CD4-positive, CD25-positive, alpha-beta regulatory T cell (primary cell): ENCODE results near the gene TEKT3. TPM values are rescaled to one million over a fixed set of nuclear protein-coding genes. Genes with fewer than 3 reads are reported as not detected.

Experiments used
- ATAC-seq, 2 donors: fragments of 150-1000 bp; cut with Tn5 transposase; one replicate each; pipeline ENCODE4 v1.10.0; 2021; ENCODE audit warnings: low read depth in 2 of 2, moderate number of reproducible peaks in 2 of 2, moderate library complexity in 1 of 2
- DNase-seq, 3 donors: peaks; one replicate each; pipeline versions ENCODE4 v3.0.0 to v3.0.0-alpha.2; 2012 to 2022; ENCODE audit warnings: mixed read lengths in 1 of 3
- H3K27ac ChIP-seq: one replicate; pipeline ENCODE4 v1.7.0; 2013; ENCODE audit warnings: mild to moderate bottlenecking, low read length; ENCODE audit not compliant: insufficient read depth, poor library complexity, severe bottlenecking
- H3K27me3 ChIP-seq: one replicate; pipeline ENCODE4 v1.7.0; 2013; ENCODE audit warnings: low read length; ENCODE audit not compliant: control insufficient read depth, insufficient read depth
- H3K36me3 ChIP-seq: one replicate; pipeline ENCODE4 v1.7.0; 2013; ENCODE audit warnings: mild to moderate bottlenecking, low read length, moderate library complexity; ENCODE audit not compliant: control insufficient read depth, insufficient read depth
- H3K4me1 ChIP-seq: 2 replicates; pipeline ENCODE4 v1.7.0; 2013; ENCODE audit warnings: mild to moderate bottlenecking, low read length; ENCODE audit not compliant: insufficient read depth, control insufficient read depth, poor library complexity, severe bottlenecking
- H3K4me3 ChIP-seq: one replicate; pipeline ENCODE4 v1.7.0; 2013; ENCODE audit warnings: low read depth, mild to moderate bottlenecking, low read length, moderate library complexity
- H3K9me3 ChIP-seq, 2 experiments: 1 replicate in 1 of 2; 2 replicates in 1 of 2; pipeline ENCODE4 v1.7.0; 2013; ENCODE audit warnings: low read length in 2 of 2, mild to moderate bottlenecking in 1 of 2, moderate library complexity in 1 of 2; ENCODE audit not compliant: control insufficient read depth in 2 of 2
- H3K27ac Mint-ChIP-seq, 3 donors: one replicate each; pipeline ENCODE4 v1.8.0; 2020 to 2022; ENCODE audit warnings: mild to moderate bottlenecking in 3 of 3, mixed read lengths in 3 of 3, moderate library complexity in 2 of 3
- H3K27me3 Mint-ChIP-seq: one replicate; pipeline ENCODE4 v1.8.0; 2022; ENCODE audit warnings: mild to moderate bottlenecking, mixed read lengths
- H3K36me3 Mint-ChIP-seq: one replicate; pipeline ENCODE4 v1.8.0; 2020; ENCODE audit warnings: mixed read lengths
- H3K4me1 Mint-ChIP-seq, 4 donors: one replicate each; pipeline ENCODE4 v1.8.0; 2020 to 2022; ENCODE audit warnings: mixed read lengths in 4 of 4, mild to moderate bottlenecking in 1 of 4
- H3K4me3 Mint-ChIP-seq, 4 donors: one replicate each; pipeline ENCODE4 v1.8.0; 2020 to 2022; ENCODE audit warnings: mild to moderate bottlenecking in 4 of 4, mixed read lengths in 4 of 4, moderate library complexity in 3 of 4
- H3K9me3 Mint-ChIP-seq, 7 donors: one replicate each; pipeline ENCODE4 v1.8.0; 2020 to 2022; ENCODE audit warnings: mixed read lengths in 7 of 7, mild to moderate bottlenecking in 3 of 7, moderate library complexity in 2 of 7
- polyA plus RNA-seq, 4 donors: library from polyadenylated mRNA; unstranded; fragments of 300-500 nt; fragmentation: Illumina TruSeq; gene quantifications; one replicate each; pipeline ENCODE4 v1.2.3, GENCODE V29; 2021
- total RNA-seq: library from RNA; stranded (reverse); gene quantifications from one replicate; pipeline ENCODE4 v1.2.3, GENCODE V29; 2022

The TEKT3 gene
- total and polyA plus RNA-seq, 5 donors from 2014 or later, result 0.34 to 1.2 TPM; not detected in 3

- no peaks in the 10 kb centered on the region for H3K4me1 Mint-ChIP-seq
- Histone ChIP-seq H3K4me1 (no peaks in the 10 kb centered on the region), H3K9me3 (no peaks in the 10 kb centered on the region), H3K4me3 (no peak overlapping the region), H3K27ac (no peak overlapping the region), H3K27me3 (no peaks in the 10 kb centered on the region), H3K36me3 (no peaks in the 10 kb centered on the region)
- no peak for DNase-seq
- no peaks in the 10 kb centered on the region for H3K36me3 Mint-ChIP-seq
- no peak overlapping the region for H3K4me3 Mint-ChIP-seq
- H3K27me3 Mint-ChIP-seq, result no peaks in the 10 kb centered on the region
- ATAC-seq, result no peak
- no peak overlapping the region for H3K27ac Mint-ChIP-seq
- H3K9me3 Mint-ChIP-seq, result peaks cover 0 to 4% (median 0%) of the 10 kb centered on the region in 7 donors
Observed at GRCh38 chr17:15364615-15365014, 23.2 kb upstream of the TEKT3 start.

- ATAC-seq, result no peak
- Mint-ChIP-seq H3K27ac (no peak overlapping the region), H3K36me3 (no peaks in the 10 kb centered on the region), H3K4me3 (no peak overlapping the region), H3K9me3 (peaks cover 0 to 2% (median 0%) of the 10 kb centered on the region in 7 donors), H3K27me3 (no peaks in the 10 kb centered on the region), H3K4me1 (no peaks in the 10 kb centered on the region)
- H3K4me1 ChIP-seq, result no peaks in the 10 kb centered on the region
- no peaks in the 10 kb centered on the region for H3K9me3 ChIP-seq
- no peak for DNase-seq
- H3K27ac ChIP-seq, result no peak overlapping the region
- H3K36me3 ChIP-seq, result no peaks in the 10 kb centered on the region
- no peaks in the 10 kb centered on the region for H3K27me3 ChIP-seq
- H3K4me3 ChIP-seq, result no peak overlapping the region
Observed at GRCh38 chr17:15363702-15364101, 22.3 kb upstream of the TEKT3 start.

- no peaks in the 10 kb centered on the region for H3K27me3 ChIP-seq
- Mint-ChIP-seq H3K36me3 (no peaks in the 10 kb centered on the region), H3K27me3 (no peaks in the 10 kb centered on the region), H3K4me1 (no peaks in the 10 kb centered on the region), H3K9me3 (peaks cover 0 to 3% (median 0%) of the 10 kb centered on the region in 7 donors), H3K4me3 (no peak overlapping the region), H3K27ac (no peak overlapping the region)
- H3K36me3 ChIP-seq, result no peaks in the 10 kb centered on the region
- no peaks in the 10 kb centered on the region for H3K9me3 ChIP-seq
- H3K4me1 ChIP-seq, result no peaks in the 10 kb centered on the region
- no peak for ATAC-seq
- DNase-seq, result no peak
- no peak overlapping the region for H3K27ac ChIP-seq
- H3K4me3 ChIP-seq, result no peak overlapping the region
Observed at GRCh38 chr17:15361592-15361991, 20.2 kb upstream of the TEKT3 start.

DNA sequence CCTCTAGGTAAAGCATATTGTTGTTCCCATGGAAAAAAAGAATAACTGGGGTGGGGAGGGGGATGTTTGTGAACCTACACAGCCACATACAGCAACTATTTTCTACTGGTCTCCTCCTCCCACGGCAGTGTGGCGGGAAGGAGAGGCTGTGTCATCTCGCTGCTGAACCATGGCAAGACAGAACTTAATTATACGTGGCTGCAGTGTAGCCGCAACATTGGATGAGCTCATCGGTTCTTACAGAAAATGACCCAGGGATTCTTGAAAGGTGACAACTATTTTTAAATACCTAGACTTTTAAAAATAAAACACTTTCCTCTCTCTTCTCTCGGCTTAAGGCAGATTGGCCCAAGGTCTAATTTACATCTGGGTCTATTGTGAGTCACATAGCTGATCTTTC is 19.8 kb upstream of the TEKT3 start:
- Histone ChIP-seq H3K27me3 (no peaks in the 10 kb centered on the region), H3K27ac (no peak overlapping the region), H3K36me3 (no peaks in the 10 kb centered on the region), H3K4me1 (no peaks in the 10 kb centered on the region), H3K9me3 (no peaks in the 10 kb centered on the region), H3K4me3 (no peak overlapping the region)
- ATAC-seq (no peak), DNase-seq (no peak)
- Mint-ChIP-seq H3K36me3 (no peaks in the 10 kb centered on the region), H3K27me3 (no peaks in the 10 kb centered on the region), H3K9me3 (peaks cover 0 to 4% (median 0%) of the 10 kb centered on the region in 7 donors), H3K4me1 (no peaks in the 10 kb centered on the region), H3K27ac (no peak overlapping the region), H3K4me3 (no peak overlapping the region)

GRCh38 chr17:15354256-15354655 is 12.9 kb upstream of the TEKT3 start:
- H3K27ac Mint-ChIP-seq, result no peak overlapping the region
- no peak for DNase-seq

GRCh38 chr17:15351925-15352324 is 10.5 kb upstream of the TEKT3 start:
- Histone ChIP-seq H3K4me1 (no peaks in the 10 kb centered on the region), H3K36me3 (no peaks in the 10 kb centered on the region), H3K9me3 (no peaks in the 10 kb centered on the region), H3K27ac (no peak overlapping the region), H3K4me3 (no peak overlapping the region), H3K27me3 (peaks cover 19% of the 10 kb centered on the region)
- no peak for DNase-seq
- Mint-ChIP-seq H3K4me1 (no peaks in the 10 kb centered on the region), H3K27me3 (peaks cover 24% of the 10 kb centered on the region), H3K9me3 (peaks cover 0 to 3% (median 0%) of the 10 kb centered on the region in 7 donors), H3K27ac (no peak overlapping the region), H3K36me3 (no peaks in the 10 kb centered on the region), H3K4me3 (no peak overlapping the region)
- no peak for ATAC-seq

More at GRCh38 chr17:15354256-15354655, 12.9 kb upstream of the TEKT3 start:
- Histone ChIP-seq H3K27me3 (peaks cover 10% of the 10 kb centered on the region), H3K4me1 (no peaks in the 10 kb centered on the region), H3K4me3 (no peak overlapping the region), H3K27ac (no peak overlapping the region), H3K36me3 (no peaks in the 10 kb centered on the region), H3K9me3 (no peaks in the 10 kb centered on the region)
- H3K4me1 Mint-ChIP-seq, result no peaks in the 10 kb centered on the region
- H3K4me3 Mint-ChIP-seq, result no peak overlapping the region
- peaks cover 0 to 3% (median 0%) of the 10 kb centered on the region in 7 donors for H3K9me3 Mint-ChIP-seq
- H3K27me3 Mint-ChIP-seq, result peaks cover 16% of the 10 kb centered on the region
- no peak for ATAC-seq
- no peaks in the 10 kb centered on the region for H3K36me3 Mint-ChIP-seq

DNA sequence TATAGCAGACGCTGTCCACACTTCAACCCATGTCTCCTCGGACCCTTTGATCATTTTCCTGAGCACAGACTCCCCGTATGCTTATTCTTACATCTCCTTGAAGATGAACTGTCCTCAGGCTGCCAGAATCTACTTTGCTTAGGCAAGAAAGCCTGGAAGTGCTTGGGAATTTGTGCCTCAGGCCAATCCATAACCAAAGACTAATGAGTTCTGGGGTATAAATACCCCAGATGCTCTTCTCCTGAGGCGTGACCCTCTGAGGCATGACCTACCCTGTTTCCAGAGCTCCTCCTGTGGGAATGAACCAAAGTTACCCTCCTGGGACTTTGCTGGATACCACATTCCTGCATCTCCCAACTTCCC is 10.1 kb upstream of the TEKT3 start:
- ATAC-seq, result no peak
- Histone ChIP-seq H3K36me3 (no peaks in the 10 kb centered on the region), H3K4me1 (no peaks in the 10 kb centered on the region), H3K9me3 (no peaks in the 10 kb centered on the region), H3K4me3 (no peak overlapping the region), H3K27me3 (peaks cover 19% of the 10 kb centered on the region), H3K27ac (no peak overlapping the region)
- peaks cover 0 to 3% (median 0%) of the 10 kb centered on the region in 7 donors for H3K9me3 Mint-ChIP-seq
- peaks cover 28% of the 10 kb centered on the region for H3K27me3 Mint-ChIP-seq
- no peak overlapping the region for H3K4me3 Mint-ChIP-seq
- no peak for DNase-seq
- no peaks in the 10 kb centered on the region for H3K4me1 Mint-ChIP-seq
- H3K27ac Mint-ChIP-seq, result no peak overlapping the region
- no peaks in the 10 kb centered on the region for H3K36me3 Mint-ChIP-seq

DNA sequence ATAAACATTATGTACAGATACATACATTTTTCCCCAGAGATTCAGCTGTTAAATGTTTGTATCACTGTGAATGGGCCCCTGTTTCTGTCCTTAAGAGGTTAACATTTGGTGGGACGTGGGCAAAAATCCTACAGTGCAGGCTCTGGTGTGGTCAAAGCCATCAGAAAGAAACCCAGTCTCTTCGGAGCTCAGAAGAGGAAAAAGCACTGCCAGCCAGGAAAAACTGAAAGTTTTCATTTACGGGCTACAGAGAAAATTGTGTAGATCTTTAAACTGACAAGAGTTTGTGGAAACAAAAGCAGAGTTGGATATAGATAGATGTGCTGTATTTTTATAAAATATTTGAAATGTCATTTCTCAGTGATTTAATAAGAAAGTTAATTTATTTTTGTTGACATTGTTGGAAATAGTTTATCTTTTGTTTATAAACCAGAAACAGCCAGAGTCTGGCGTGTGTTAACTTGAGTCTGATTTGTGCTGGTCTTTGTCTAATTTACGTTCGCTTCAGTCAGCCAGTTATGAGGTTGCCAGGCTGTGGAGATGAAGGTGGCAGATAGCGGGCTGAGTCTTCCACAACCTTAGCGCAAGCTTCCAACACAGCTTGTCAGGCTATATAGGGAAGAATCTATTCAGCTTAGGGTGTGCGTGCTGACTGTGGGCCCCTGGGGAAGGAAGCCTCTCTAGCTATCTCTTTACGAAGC is 9.5 kb upstream of the TEKT3 start:
- Mint-ChIP-seq H3K36me3 (no peaks in the 10 kb centered on the region), H3K27me3 (peaks cover 30% of the 10 kb centered on the region), H3K9me3 (peaks cover 0 to 3% (median 0%) of the 10 kb centered on the region in 7 donors), H3K4me3 (no peak overlapping the region), H3K4me1 (no peaks in the 10 kb centered on the region), H3K27ac (no peak overlapping the region)
- H3K9me3 ChIP-seq, result no peaks in the 10 kb centered on the region
- no peak for ATAC-seq
- peaks cover 19% of the 10 kb centered on the region for H3K27me3 ChIP-seq
- H3K36me3 ChIP-seq, result no peaks in the 10 kb centered on the region
- H3K27ac ChIP-seq, result no peak overlapping the region
- no peak for DNase-seq
- H3K4me1 ChIP-seq, result no peaks in the 10 kb centered on the region
- no peak overlapping the region for H3K4me3 ChIP-seq
